Stimulated activated CD4-positive, alpha-beta T cell treated with anti-CD3 and anti-CD28 coated beads, Interleukin-4, amount 100 ng/mL, for 4 hours (primary cell): ENCODE measurements around the gene UNC5C.

Experiments
- DNase-seq, 2 experiments: peaks; one replicate each; pipeline ENCODE4 v3.0.0-alpha.2; 2020

Gene UNC5C

GRCh38 chr4:95386410-95386809, 162.4 kb downstream of the UNC5C start:
- no peak for DNase-seq

- no peak for DNase-seq
Observed at GRCh38 chr4:95381843-95382580, 166.8 kb downstream of the UNC5C start.

- DNase-seq: no peak
Observed at GRCh38 chr4:95379633-95380032, 169.1 kb downstream of the UNC5C start.

GRCh38 chr4:95377366-95377900, 171.3 kb downstream of the UNC5C start:
- no peak for DNase-seq

- DNase-seq: no peak
Observed at GRCh38 chr4:95371476-95372224, 177.1 kb downstream of the UNC5C start.

GRCh38 chr4:95367824-95368223, 180.9 kb downstream of the UNC5C start:
- DNase-seq: no peak

GRCh38 chr4:95363966-95364365, 184.8 kb downstream of the UNC5C start:
- no peak for DNase-seq

GRCh38 chr4:95363559-95363925, 185.2 kb downstream of the UNC5C start:
- DNase-seq: no peak

- DNase-seq: no peak
Observed at GRCh38 chr4:95362906-95363558, 185.7 kb downstream of the UNC5C start.

- DNase-seq: no peak
Observed at GRCh38 chr4:95362066-95362465, 186.7 kb downstream of the UNC5C start.

- no peak for DNase-seq
Observed at GRCh38 chr4:95361696-95361965, 187.1 kb downstream of the UNC5C start.

GRCh38 chr4:95360906-95361695, 187.7 kb downstream of the UNC5C start:
- DNase-seq: no peak

GRCh38 chr4:95360256-95360903, 188.4 kb downstream of the UNC5C start:
- DNase-seq: no peak

- no peak for DNase-seq
Observed at GRCh38 chr4:95358421-95358820, 190.4 kb downstream of the UNC5C start.

GRCh38 chr4:95355021-95355420, 193.8 kb downstream of the UNC5C start:
- DNase-seq: no peak

GRCh38 chr4:95348418-95348817, 200.4 kb downstream of the UNC5C start:
- no peak for DNase-seq

- DNase-seq: no peak
Observed at GRCh38 chr4:95343235-95343634, 205.5 kb downstream of the UNC5C start.

GRCh38 chr4:95340191-95340590, 208.6 kb downstream of the UNC5C start:
- DNase-seq: no peak

GRCh38 chr4:95325665-95326064, 223.1 kb downstream of the UNC5C start:
- DNase-seq: no peak

- DNase-seq: no peak
Observed at GRCh38 chr4:95319169-95319568, 229.6 kb downstream of the UNC5C start.

GRCh38 chr4:95318483-95318882, 230.3 kb downstream of the UNC5C start:
- DNase-seq: no peak

- DNase-seq: no peak
Observed at GRCh38 chr4:95318044-95318443, 230.7 kb downstream of the UNC5C start.
